Stimulated activated CD4-positive, alpha-beta T cell treated with anti-CD3 and anti-CD28 coated beads, TNF-alpha, amount 100 ng/mL, for 4 hours (primary cell): ENCODE data around the gene CDH8.

Source experiments
- DNase-seq, 3 experiments: peaks; one replicate each; pipeline ENCODE4 v3.0.0-alpha.2; 2020; ENCODE audit warnings: low read depth in 3 of 3

CDH8 gene

DNA sequence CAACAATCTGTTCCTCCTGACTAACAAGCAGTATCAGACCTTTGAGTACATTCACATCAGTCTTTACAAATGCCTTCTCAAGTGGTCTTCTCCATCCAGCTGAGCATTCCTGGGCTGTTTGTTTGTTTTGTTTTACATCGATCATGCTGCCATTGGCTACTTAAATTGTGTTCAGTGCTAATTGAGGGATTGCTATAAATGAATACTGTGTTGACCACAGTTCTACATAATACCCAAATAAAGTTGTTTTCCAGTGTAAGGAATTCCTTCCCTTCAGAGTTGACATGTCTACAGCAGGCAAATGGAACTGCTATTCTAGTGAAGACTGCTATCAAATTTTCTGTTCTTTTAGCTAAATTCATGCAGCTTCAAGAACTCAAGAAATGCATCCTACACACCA lies 3.2 kb downstream of the CDH8 start:
- no peak for DNase-seq

DNA sequence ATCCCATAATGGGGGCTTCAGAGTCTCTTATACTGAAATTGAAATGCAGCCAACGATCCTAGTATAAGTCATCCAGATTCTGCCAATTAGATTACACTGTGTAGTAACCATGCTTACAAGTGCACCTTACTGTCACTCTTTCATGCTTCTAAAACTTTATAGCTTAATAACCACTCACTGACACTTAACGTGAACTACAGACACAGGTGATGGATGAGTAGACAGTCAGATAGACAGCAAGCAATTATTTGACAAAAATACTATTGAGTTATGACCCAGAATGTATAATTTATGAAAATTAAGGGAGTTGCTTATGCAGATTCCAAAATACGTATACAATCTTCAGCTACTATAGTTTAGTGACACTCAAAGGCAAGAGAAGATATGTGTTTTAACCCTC lies 6.3 kb downstream of the CDH8 start:
- no peak for DNase-seq

DNA sequence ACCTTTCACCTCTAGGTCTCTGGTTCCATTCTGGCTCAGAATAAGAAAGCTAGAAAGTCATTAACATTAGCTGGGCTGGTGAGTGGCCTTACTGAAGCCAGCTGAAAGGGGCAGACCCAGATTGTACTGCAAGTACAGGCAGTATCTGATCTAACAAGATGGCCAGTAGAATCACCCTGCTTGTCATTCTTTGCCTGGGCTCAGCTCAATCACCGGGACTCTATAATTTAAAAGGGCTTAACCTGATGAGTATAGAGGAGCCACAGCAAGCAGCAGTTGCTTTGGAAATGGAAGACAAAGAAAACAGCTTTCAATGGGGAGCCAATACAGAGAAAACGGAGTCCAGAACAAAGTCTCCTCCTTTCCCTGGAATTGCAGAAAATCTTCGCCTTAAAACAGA lies 13.6 kb downstream of the CDH8 start:
- no peak for DNase-seq

DNA sequence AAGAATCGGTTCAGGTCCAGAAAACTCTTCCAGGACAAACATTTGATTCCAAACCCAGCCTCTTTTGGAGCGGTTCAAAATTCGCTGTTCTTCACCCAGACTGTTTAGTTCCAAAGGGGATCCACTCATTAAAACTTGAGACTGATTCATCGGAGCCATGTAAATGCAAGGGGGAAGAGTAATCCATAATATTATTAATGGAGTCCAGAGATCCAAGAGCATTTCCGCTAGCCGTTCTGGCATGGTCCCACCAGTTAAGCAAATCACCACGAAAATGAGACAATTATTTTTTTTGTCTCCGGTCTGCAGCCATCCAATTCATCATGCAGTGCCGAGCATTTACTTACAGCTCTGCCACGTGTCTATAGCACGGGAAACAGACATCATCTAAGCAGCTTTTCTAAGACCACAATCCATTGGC lies 15.1 kb downstream of the CDH8 start:
- no peak for DNase-seq

DNA sequence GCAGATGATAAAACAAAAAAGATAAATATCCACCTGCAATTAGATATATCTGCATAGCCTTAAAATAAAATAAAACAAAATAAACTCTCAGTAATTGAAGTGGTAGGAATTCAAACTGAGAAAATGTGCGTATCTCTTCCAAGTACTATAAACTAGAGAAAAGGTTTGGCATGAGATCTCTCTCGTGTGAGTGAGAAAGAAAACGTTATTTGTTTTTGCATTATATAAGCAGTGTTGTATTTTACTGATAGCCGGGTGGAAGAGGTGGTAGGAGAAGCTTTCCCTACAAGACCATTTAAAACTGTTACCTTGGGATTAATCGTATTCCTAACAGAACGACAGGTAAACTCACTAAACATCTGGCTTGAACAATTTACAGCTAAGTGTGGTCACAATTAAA lies 15.6 kb downstream of the CDH8 start:
- no peak for DNase-seq

DNA sequence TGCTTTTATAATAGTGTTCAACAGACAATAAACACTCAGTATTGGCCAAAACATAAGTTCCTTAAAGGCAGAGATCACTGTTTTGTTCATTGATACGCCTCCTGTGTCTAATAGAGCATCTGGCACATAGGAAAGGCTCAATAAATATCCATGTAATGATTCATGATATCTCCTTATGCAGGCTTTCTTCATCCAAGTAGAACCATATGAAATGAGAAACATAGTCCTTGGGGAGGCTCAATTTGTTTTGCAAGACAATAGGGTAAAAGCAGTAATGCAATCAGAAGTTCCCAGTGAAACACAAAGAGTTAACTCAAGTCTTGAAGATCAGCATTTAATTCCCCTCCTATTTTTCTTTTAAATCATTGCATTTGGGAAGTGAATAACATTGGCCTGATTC lies 16.4 kb downstream of the CDH8 start:
- DNase-seq, result no peak

DNA sequence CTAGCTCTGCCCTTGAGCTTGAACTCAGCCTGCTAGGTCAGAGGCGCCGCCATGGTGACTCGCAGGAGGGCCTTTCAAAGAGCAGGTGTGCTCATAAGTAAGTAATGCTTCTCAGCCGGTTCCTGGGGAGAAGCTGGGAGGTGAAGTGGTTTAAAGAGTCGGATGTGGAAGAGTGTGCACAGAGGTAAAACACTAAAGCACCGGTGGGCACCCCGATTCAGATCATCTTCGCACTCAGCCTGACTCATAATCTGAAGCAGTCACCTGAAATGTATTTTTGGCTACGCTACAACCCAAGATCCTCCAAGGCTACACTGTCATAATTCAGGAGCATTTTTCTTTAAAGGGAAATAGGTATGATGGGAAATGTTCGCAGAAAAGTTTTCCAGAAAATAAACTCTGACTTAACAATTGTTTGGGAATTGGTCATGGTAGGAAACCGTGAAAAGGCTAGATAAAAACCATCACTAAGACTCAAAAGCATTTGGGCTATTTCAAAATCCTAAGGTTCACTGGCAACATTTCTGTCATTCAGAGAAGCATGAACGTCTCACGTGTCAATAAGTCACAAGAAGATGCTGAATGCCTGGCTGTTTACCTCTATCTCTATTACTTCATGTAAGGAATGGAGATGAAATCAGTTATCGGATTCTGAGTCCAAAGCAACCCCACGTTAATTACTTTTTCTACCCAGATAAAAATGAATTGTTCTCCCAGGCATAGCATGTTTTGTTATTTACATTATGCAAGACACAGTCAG lies 17.8 kb downstream of the CDH8 start:
- DNase-seq, result no peak

DNA sequence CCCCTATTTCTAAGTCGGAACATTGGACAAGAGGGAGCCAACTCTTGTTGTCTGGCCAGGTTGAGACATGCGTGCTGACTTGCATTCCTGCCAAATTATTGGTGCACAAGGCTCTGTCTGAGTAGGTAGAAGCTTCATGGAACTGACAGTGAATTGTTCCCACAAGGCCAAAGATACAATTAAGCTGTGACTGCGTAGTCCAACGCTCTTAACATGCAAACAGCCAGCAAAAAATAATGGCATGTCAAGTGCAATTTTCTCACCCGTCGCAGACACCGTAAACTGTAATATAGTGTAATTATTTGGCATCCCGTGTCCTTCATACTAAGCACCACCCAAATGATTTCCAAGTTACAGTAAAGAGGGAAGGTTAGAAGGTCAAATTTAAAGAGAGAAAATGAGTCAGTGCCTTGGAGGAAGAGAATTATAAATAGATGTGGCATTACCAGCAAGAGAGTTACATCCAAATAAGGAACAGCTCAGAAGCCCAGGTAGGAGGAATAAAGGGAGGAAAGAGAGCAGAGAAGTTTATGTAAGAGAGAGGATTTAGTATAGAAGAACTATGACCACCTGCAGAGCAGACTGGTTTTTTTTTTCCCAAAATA lies 21.8 kb downstream of the CDH8 start:
- DNase-seq, result no peak

DNA sequence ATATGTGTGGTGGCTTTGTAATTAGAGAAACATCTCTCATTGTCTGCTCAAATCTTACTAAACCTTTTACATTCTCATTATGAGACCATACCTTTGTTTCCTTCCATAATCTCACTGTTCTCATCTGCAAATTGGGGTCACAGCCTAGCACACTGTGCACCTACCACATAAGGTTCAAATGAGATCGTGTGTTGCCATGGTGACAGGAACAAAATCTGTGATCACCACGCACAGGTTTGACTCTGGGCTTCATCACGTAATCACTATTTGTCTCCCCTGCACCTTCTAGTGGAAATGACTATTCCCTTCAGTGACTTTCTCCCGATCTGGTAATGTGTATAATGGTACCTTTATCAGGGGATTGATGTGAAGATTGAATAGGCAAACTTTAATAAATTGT lies 26.1 kb downstream of the CDH8 start:
- no peak for DNase-seq

DNA sequence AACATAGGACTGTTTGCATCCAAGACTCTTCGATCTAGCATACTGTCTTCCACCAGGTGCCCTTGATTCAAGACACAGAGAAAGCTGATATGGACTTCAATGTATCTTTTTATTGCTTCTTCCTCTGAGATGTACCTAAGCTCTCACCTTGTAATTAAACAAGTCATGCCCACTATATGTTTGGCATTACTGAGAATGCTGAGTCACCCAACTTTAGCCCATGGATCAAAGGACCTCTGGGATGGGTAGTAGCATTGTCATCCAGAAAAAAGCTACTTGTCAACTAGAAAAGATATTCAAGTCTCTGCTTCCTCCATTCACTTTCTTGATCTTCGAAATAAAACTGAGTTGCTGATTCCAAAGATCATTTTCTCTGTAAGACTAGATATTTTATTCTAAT lies 37.8 kb downstream of the CDH8 start:
- DNase-seq, result no peak

DNA sequence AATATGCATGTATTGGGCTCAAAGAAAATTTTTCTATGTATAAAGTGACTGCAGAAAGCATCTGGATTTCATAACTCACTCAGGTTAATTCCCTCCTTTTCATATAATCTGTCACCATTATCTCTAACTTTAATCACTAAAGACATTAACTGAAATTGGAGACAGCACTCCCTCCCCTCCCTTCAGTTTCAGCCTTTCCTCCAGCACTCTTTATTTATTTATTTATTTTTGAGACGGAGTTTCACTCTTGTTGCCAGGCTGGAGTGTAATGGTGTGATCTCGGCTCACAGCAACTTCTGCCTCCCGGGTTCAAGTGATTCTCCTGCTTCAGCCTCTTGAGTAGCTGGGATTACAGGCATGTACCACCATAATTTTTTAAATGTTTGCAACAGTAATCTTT lies 43.1 kb downstream of the CDH8 start:
- DNase-seq, result no peak

DNA sequence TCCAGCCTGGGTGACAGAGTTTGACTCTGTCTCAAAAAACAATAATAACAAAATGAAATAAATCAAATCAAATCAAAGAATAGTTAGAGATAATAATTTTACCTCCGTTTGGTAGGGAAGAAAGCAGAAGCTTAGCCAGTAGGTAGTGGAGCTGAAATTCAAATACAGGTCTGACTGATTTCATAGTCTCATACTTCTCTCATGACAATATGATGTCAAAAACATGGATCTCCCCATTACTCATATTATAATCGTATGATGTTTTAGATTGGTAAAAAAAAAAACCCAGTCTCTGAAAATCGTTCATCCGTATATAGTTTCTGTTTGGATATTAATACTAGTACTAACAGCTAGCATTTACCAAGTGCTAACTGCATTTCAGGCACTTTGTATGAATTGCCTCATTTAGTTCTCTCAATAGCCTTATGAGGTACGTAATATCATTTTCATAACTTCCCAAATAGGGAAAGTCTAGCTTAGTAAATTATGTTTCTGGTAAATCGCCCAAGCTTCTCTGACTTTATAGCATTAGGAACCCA lies 48.7 kb downstream of the CDH8 start:
- DNase-seq, result no peak

DNA sequence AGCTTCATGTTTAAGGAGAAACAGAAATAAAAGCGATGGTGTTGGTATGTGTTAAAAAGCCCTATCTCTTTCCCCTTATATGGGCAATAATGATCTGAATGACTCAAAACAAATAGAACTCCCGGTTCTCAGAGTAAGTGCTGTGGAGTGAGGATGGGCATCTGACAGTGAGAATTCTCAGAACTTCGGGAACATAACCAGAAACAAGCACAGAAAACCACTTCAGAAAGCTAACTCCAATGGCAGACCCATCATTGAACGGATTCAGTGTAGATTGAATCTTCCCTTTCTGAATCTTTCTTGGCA lies 67.2 kb downstream of the CDH8 start:
- no peak for DNase-seq

DNA sequence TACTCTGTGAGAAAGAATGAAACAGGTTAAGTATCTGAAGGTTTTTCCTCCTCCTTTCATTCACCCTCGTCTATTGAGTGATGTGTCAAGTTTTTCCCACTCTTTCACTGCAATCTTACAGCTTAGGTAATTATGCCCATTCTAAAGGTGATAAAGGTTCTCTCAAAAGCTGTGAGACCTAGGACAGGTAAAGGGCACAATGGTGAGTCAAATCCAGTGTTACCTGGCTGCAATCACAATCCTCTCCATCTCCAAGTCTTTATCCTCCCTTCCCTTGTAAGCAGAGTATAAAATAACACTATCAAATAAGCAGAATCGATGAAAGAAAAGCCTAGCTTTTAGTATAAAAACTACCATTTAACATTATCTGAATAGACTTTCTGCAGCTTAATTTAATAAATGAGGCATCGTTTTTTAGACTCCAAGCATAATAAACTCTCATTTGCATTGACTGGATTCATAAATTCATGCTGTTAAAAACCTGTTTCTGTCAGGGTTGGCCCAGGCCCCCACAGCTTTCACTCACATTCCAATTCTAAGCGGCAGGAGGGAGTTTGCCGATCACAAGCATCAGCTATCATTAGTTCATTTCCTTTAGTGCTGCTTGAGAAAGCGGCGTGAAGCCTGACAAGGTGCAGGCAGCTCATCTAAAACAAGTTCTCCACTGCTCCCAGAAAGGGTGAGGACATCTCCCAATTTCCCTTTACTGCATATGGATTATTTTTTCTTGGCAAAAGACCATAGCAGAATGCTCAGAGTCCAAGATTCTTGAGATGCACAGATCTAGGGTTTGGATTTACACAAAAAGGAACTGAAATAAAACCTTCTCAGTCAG lies 67.8 kb downstream of the CDH8 start:
- DNase-seq, result no peak

DNA sequence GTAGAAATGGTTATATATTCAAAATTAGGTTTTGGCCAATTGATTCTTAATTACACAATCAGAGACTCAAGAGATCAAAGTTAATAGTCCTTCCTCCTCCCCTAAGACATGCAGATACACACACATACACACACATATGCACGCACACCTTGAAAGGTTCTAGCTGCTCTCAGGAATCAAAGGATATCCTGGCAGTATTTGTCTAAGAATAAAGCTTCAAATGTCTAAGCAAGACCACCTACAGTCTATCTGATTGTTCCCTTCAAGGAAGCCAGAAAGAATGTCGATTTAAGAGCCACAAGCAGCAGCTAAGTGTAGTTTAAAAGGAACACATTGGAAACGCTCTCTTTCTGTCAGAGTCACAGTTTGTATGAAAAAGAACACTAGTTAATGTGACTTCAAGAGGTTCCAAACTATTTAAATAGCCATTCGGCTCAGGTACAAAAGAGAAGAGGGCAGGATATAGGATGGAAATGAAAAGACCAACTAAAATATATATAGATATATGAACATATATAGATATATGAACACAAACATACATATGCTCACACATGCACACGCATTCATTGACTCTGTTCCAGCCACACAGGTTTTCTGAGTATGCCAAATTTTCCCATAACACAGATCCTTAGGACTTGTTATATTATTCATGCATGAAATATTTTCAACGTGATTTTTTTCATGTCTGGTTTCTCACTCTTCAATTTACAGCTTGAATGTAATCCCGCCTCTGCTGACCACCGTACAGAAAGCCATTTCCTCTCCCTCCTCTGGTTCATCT lies 79.0 kb downstream of the CDH8 start:
- DNase-seq, result no peak

DNA sequence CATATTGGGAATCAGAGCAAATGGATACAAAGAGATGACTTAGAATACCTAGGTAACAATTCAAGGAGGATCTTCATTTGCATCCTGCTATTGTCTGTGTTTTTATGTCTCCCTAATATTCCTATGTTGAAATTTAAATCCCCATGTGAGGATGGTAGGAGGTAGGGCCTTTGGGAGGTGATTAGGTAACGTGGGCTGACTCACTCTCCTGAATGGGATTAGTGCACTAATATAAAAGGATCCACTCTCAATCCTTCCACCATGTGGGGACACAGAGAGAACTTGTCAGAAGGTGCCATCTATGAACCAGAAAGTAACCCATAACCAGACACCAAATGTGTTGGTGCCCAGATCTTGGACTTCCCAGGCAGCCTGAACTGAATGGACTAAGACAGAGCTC lies 83.4 kb downstream of the CDH8 start:
- DNase-seq, result no peak

DNA sequence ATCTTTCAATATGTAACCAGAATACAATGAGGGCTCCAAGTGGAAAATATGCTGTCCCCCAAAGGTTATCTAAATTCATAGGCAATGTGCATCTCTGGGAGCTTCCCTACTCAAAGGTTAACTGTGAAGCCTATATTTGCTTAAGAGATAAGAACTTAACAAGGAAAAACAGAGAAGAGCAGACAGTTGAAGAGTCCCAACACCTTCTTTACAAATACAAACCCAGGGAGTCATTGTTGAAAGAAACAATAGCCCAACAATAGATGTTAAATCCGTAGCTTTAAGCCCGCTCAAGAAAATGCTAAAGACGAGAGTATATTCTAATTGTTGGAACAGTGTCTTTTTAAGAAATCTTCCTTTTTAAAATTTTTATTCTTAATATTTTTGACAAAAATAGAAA lies 87.8 kb downstream of the CDH8 start:
- no peak for DNase-seq

DNA sequence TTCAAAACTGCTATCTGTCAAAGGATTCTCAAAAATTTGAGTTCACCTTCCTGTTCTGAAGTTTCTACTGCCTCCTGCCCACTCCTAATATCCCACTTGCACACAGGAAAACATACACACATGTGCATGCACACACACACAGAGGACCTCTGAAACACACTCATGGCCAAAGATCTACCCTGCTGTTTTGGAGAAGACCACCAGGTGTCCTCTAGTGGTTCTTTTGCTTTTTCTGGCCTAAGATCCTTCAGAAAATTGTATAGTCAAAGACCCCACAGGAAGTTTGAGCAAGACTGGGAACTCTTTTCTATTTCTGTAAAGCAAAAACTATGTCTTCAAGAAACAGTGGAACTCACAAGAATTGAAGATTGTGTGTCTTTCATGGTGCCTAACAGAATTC lies 90.2 kb downstream of the CDH8 start:
- no peak for DNase-seq

DNA sequence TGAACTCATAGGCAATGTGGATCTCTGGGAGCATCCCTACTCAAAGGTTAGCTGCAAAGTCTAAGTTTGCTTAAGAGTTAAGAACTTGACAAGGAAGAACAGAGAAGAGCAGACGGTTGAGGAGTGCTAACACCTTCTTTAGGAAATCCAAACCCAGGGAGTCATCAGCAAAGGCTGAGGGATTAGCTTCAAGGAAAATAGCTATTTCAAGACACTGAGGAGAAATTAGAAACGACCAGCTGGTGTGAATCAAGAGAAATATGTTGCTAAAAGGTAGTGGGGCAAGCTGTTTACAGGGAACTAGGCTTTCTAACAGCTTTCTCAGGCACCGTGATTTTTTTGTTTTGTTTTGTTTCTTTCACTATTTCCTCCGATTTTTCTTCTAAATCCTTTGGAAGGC lies 90.7 kb downstream of the CDH8 start:
- DNase-seq, result no peak

DNA sequence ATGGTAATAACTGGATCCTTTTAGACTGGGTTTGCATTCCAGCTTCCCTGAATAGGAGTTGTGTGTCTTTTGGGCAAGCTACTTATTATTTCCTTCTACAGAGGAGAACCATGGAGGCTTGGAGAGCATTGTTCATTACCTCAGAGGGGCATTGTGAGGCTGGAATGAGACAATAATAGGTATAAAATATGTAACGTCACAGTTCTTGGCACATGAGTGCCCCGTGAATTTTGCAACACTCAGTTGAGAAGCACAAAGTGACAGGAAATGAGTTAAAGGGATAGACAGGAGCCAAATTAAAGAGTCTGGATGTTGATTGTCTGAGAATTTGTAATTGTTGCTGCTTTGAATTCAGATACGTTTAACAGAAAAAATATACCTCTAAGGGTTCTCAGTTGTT lies 92.2 kb downstream of the CDH8 start:
- no peak for DNase-seq

DNA sequence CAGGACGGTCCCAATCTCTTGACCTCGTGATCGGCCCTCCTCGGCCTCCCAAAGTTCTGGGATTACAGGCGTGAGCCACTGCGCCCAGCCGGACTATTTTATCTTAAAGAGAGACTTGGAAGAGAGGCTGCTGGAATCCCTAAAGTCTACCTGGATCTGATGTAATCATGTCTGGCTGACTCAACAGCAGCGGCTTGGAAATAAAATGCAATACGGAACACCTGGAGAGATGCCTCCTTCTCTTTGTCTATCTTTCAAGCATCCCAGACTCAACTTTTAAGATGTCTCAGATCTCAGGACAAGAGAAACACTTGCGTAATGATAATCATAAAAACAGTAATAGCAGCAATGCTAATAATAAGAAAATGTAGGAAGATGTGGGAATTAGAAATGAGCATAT lies 95.6 kb downstream of the CDH8 start:
- DNase-seq, result no peak

DNA sequence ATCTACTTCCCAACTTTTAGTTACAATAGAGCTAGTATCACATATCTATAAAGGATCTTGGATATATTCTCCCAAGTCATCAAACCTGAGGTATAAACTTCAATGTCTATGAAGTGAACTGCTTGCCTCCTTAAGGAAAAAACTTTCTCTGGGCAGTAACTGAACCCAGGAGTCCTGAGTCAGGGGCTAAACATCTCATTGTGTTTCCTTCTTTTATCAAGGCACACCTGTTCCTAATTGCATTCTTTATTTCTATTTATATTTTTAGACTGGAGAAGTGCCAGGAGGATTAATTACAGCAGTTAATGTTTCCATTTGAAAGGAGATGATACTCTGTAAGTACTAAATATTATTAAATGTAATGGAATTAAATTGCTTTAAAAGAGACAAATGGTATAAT lies 98.6 kb downstream of the CDH8 start:
- DNase-seq, result no peak
